ENCODE data around the gene FNIP2. TPM values are rescaled to one million over a fixed set of nuclear protein-coding genes. Genes with fewer than 3 reads are reported as not detected.
"Not testable (repeated sequence)": the region's sequence is repeated elsewhere in the genome, so short reads cannot be mapped to it uniquely, and the experiment has no call there.

FNIP2 gene
- total RNA-seq, 2 donors from 2014 or later: 26.7 to 38.2 TPM

GRCh38 chr4:158873795-158874401 lies 105.1 kb downstream of the FNIP2 start:
- no peak for DNase-seq
- peaks cover 0 to 10% of the 10 kb centered on the region in 2 donors for H3K36me3 ChIP-seq (replicated peaks in 1 of 2; ENCODE audit: insufficient read depth in 1 of 2, low read depth in 2 of 2)
- no peak for ATAC-seq
- H3K9me3 ChIP-seq: no peaks in the 10 kb centered on the region
- WGBS, 2 donors: 72 to 74% methylated on average over 4 of the region's 4 CpGs
- no peak for TF ChIP-seq CTCF (IDR thresholded peaks at IDR 0.05)
- TF ChIP-seq POLR2A (IDR thresholded peaks at IDR 0.05): no peak
- H3K27me3 ChIP-seq: no peaks in the 10 kb centered on the region
- no peak overlapping the region for H3K4me3 ChIP-seq
- peaks cover 27% of the 10 kb centered on the region for H3K4me1 ChIP-seq
- no peak overlapping the region for H3K27ac ChIP-seq
- intact Hi-C loops (cut with DNase I): no loop called here

DNA sequence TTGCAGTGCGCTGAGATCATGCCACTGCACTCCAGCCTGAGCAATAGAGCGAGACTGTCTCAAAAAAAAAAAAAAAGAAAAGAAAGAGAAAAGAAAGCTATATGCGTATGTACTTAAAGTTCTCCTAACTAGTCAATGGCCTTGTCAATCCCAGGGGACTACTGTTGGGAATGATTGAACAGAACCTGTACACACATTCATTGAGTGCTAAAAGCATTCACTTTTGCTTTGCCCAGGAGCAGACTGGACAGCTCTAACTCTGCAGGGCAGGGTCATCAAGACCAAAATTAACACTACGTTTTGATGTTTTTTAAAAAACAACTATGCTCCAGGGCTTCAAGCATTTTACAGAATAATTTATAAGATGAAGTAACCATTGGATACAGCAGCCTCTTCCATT lies 106.2 kb downstream of the FNIP2 start:
- 85 to 86% methylated on average over 4 of the region's 4 CpGs for WGBS, 2 donors
- Histone ChIP-seq H3K9me3 (no peaks in the 10 kb centered on the region), H3K4me1 (peaks cover 27% of the 10 kb centered on the region), H3K27me3 (no peaks in the 10 kb centered on the region), H3K27ac (no peak overlapping the region), H3K36me3 (replicated peaks in 1 of 2; ENCODE audit: insufficient read depth in 1 of 2, low read depth in 2 of 2) (peaks cover 0 to 5% of the 10 kb centered on the region in 2 donors), H3K4me3 (no peak overlapping the region)
- DNase-seq (no peak), ATAC-seq (no peak)
- TF ChIP-seq CTCF (IDR thresholded peaks at IDR 0.05) (no peak), POLR2A (IDR thresholded peaks at IDR 0.05) (no peak)
- intact Hi-C loops (cut with DNase I): no loop called here

- no peaks in the 10 kb centered on the region for H3K27me3 ChIP-seq
- DNase-seq: no peak
- H3K36me3 ChIP-seq (replicated peaks in 1 of 2; ENCODE audit: insufficient read depth in 1 of 2, low read depth in 2 of 2): peaks cover 0 to under 1% of the 10 kb centered on the region in 2 donors
- intact Hi-C loops (cut with DNase I): no loop called here
- WGBS, 2 donors: 18 to 23% methylated on average over 1 of the region's 1 CpG
- H3K4me1 ChIP-seq: peaks cover 27% of the 10 kb centered on the region
- H3K9me3 ChIP-seq: no peaks in the 10 kb centered on the region
- no peak for TF ChIP-seq CTCF (IDR thresholded peaks at IDR 0.05)
- no peak for TF ChIP-seq POLR2A (IDR thresholded peaks at IDR 0.05)
- H3K27ac ChIP-seq: no peak overlapping the region
- H3K4me3 ChIP-seq: no peak overlapping the region
- no peak for ATAC-seq
Measured at GRCh38 chr4:158875455-158875854, 106.6 kb downstream of the FNIP2 start.

- Histone ChIP-seq H3K36me3 (replicated peaks in 1 of 2; ENCODE audit: insufficient read depth in 1 of 2, low read depth in 2 of 2) (no peaks in the 10 kb centered on the region), H3K9me3 (no peaks in the 10 kb centered on the region), H3K27me3 (no peaks in the 10 kb centered on the region), H3K4me3 (no peak overlapping the region), H3K4me1 (peaks cover 27% of the 10 kb centered on the region), H3K27ac (no peak overlapping the region)
- no peak for DNase-seq
- 53 to 54% methylated on average over 4 of the region's 4 CpGs for WGBS, 2 donors
- intact Hi-C loops (cut with DNase I): no loop called here
- TF ChIP-seq CTCF (IDR thresholded peaks at IDR 0.05): no peak
- TF ChIP-seq POLR2A (IDR thresholded peaks at IDR 0.05): no peak
- no peak for ATAC-seq
Measured at GRCh38 chr4:158877069-158877468, 108.2 kb downstream of the FNIP2 start.

- H3K4me1 ChIP-seq; intact Hi-C loops (cut with DNase I); DNase-seq; ATAC-seq; H3K4me3 ChIP-seq; H3K36me3 ChIP-seq (replicated peaks in 1 of 2; ENCODE audit: insufficient read depth in 1 of 2, low read depth in 2 of 2); H3K9me3 ChIP-seq; H3K27me3 ChIP-seq; H3K27ac ChIP-seq: not testable (repeated sequence)
- WGBS, 2 donors: 97 to 100% methylated on average over 4 to 29 of the region's 30 CpGs
Measured at GRCh38 chr4:158882142-158882541, 113.3 kb downstream of the FNIP2 start.
